GM12892 (cell line): ENCODE data around the gene FAM20C.

Experiments
- POLR2A ChIP-seq: IDR thresholded peaks from 2 replicates; pipeline ENCODE4 v1.6.1; 2011; ENCODE audit warnings: low read depth, low read length, control low read depth
- POLR2AphosphoS5 ChIP-seq: IDR thresholded peaks from 2 replicates; pipeline ENCODE4 v1.6.1; 2011; ENCODE audit warnings: low read depth, low read length, control low read depth
- TAF1 ChIP-seq: IDR thresholded peaks from 2 replicates; pipeline ENCODE4 v1.6.1; 2011; ENCODE audit warnings: low read depth, mild to moderate bottlenecking, control low read depth, low read length, borderline replicate concordance

- TF ChIP-seq TAF1, result no peak
- TF ChIP-seq POLR2A, result no peak
- TF ChIP-seq POLR2AphosphoS5, result no peak
These were observed 76.6 kb downstream of the FAM20C start for GRCh38 chr7:268991-269390.
